GM18951 (cell line): ENCODE results near the gene RRP7A.
"Not testable (repeated sequence)": the region's sequence is repeated elsewhere in the genome, so short reads cannot be mapped to it uniquely, and the experiment has no call there.

Experiments
- POLR2A ChIP-seq: IDR thresholded peaks from 4 replicates; pipeline ENCODE4 v1.6.1; 2011; ENCODE audit warnings: mild to moderate bottlenecking; ENCODE audit not compliant: insufficient read length, insufficient read depth; ENCODE audit errors: extremely low read depth
- in situ Hi-C: fragments of 300-500 bp; cut with MboI; formaldehyde crosslinking; loops from one replicate; pipeline ENCODE4 v1.12.0; 2022; ENCODE audit warnings: low sequenced_read_pairs, mixed read lengths, inconsistent platforms; ENCODE audit not compliant: unreplicated experiment

RRP7A gene

DNA sequence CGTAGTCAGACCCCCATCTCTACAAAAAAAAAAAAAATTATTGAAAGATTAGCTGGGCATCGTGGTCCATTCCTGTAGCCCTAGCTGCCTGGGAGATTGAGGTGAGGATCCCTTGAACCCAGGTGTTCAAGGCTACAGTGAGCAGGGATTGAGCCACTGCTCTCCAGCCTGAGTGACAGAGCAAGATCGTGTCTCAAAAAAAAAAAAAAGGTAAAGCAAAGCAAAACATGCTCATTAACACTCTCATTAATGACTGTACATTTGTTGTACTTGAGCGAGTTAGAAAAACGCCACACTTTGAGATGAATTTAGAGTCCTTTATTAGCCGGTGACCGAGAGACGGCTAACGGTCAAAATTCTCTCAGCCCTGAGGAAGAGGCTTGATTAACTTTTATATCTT lies 28.0 kb upstream of the RRP7A start:
- no peak for TF ChIP-seq POLR2A
- in situ Hi-C loops = no loop called here

DNA sequence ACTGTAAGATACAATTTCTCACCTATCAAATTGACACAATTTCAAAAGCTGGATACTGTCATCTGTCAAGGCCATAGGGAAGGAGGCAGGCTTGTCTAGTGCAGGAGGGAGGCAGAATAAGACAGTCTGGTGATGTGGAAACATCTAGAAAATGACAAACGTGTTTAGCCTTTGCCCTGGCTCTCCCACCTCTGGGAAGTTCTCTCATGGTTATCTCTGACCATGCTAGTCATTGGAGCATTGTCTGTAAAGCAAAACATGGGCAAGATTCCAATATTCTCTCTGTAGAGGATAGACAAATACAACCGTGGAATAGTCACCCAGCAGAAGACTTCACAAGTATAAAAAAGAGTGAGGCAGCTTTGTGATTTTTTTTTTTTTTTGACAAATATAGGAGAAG lies 25.1 kb upstream of the RRP7A start:
- in situ Hi-C loops = no loop called here
- TF ChIP-seq POLR2A = no peak

DNA sequence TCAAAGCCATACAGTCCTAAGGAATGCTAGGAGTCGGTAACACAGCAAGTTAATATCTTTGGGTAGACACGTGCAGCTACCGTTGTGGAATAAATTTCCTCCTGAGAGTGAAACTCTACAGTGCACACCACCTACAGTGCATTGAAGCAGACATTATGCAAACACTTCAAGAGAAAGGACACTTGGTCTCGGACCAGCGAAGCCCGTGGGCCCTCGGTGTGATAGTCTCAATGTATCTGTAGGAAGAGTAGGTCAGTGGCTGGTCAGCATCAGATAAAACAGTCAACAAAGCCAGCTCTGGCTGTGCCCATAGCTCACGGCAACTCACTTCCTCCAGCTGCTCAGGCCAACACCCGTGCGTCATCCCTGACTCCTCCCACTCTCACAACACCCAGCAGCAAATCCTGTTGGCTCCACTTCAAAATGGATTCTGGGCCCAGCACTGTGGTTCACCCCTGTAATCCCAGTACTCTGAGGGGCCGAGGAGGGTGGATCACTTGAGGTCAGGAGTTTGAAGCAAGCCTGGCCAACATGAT lies 19.7 kb upstream of the RRP7A start:
- in situ Hi-C loops = not testable (repeated sequence)

DNA sequence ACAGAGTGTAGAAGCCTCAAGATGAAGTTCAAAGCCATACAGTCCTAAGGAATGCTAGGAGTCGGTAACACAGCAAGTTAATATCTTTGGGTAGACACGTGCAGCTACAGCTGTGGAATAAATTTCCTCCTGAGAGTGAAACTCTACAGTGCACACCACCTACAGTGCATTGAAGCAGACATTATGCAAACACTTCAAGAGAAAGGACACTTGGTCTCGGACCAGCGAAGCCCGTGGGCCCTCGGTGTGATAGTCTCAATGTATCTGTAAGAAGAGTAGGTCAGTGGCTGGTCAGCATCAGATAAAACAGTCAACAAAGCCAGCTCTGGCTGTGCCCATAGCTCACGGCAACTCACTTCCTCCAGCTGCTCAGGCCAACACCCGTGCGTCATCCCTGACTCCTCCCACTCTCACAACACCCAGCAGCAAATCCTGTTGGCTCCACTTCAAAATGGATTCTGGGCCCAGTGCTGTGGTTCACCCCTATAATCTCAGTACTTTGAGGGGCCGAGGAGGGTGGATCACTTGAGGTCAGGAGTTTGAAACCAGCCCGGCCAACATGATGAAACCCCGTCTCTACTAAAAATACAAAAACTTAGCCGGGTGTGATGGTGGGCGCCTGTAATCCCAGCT lies 17.7 kb upstream of the RRP7A start:
- in situ Hi-C loops = not testable (repeated sequence)

DNA sequence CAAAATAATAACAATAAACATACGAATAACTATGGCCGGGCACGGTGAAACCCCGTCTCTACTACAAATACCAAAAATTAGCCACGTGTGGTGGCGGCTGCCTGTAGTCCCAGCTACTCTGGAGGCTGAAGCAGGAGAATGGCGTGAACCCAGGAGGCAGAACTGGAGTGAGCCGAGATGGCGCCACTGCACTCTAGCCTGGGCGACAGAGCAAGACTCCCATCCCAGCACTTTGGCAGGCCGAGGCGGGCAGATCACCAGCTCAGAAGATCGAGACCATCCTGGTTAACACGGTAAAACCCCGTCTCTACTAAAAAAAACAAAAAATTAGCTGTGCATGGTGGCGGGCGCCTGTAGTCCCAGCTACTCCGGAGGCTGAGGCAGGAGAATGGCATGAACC lies 17.0 kb upstream of the RRP7A start:
- in situ Hi-C loops = not testable (repeated sequence)

DNA sequence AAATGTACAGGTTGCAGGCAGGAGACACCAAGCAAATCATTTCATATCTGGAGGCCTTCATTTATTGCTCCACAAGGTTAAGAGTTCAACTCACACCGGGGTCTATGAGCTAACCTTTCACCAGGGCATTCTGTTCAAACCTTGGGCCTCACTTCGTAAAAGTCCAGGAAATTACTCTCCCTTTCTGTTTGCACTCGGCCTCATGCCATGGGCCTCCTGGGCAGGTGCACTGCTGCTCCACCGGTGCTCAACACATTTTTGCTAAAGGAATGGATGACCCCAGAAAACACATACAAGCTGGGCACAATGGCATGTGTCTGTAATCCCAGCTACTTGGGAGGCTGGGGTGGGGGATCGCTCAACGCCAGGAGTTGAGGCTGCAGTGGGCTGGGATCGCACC lies 16.6 kb upstream of the RRP7A start:
- in situ Hi-C loops = no loop called here
- no peak for TF ChIP-seq POLR2A

DNA sequence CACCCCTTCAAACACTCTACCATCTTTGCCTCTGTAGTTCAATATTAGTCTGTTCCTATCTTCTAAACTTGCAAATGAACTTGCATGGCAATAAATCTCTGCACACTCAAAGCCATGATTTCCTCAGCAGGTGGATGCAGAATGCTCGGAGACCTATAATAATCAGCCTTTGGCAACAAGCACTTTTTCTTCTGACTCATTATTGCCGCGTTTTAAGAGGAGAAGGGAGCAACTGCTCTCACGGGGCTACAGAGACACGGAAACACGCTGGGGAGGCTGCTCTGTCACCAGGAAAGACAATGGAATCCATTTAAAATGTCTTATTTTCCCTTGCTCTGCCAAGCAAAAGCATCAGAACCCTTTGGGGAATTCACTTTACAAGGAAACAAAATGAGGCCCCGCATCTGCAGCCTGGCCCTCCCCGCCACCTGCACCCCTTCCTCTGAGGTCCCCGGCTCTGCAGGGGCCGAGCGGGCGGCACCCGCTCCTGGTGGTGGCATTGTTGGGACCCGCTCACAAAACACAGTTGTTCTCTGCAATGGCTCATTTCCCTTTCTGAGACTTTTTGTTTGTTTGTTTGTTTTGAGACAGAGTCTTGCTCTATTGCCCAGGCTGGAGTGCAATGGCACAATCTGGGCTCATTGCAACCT lies 15.6 kb upstream of the RRP7A start:
- in situ Hi-C loops = not testable (repeated sequence)

DNA sequence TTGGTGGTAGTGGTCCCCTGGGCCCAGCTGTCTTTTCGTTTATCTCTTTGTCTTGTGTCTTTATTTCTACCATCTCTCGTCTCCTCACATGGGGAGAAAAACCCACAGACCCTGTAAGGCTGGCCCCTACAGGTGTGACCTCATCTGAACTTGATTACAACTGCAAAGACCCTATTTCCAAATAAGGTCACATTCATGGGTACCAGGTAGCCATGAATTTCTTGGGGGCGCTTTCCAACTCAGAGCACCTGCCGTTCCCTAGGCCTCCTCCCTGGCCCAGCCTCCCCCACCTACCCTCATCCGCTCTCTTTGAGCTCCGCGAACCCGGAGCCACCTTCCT lies 14.0 kb upstream of the RRP7A start:
- peak; percentile 23 for TF ChIP-seq POLR2A
- in situ Hi-C loops = no loop called here

DNA sequence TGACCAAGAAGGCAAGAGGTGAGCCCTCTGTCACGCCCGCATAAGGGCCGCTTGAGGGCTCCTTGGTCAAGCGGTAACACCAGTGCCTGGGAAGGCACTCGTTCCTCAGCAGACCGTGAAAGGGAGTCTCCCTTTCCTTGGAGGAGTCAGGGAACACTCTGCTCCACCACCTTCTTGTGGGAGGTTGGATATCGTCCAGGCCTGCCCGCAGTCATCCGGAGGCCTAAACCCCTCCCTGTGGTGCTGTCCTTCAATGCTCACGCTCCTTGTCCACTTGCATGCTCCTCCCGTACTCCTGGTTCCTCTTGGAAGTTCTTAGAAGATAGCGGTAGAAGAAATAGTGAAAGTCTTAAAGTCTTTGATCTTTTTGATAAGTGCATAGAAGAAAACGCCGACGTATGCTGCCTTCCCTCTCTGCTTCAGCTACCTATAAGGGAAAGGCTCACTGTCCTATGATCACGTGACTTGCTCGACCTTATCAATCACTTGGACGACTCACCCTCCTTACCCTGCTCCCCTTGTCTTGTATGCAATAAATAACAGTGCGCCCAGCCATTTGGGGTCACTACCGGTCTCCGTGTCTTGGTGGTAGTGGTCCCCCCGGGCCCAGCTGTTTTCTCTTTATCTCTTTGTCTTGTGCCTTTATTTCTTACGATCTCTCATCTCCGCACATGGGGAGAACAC lies 11.9 kb upstream of the RRP7A start:
- in situ Hi-C loops = not testable (repeated sequence)

DNA sequence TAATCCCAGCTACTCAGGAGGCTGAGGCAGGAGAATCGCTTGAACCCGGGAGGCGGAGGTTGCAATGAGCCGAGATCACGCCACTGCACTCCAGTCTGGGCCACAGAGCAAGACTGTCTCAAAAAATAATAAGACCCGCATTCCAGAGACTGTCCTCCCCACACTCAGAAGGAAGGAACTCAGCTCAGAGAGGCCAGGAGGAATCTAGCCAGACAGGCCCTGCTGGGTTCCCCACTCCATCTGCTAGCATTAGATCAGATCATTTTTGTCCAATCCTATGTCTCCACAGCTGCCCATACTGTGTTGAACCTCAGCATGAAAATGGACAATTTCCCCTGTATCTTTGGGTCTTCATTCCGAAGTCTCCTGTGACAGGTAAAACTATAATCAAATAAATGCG lies 9.8 kb upstream of the RRP7A start:
- in situ Hi-C loops = not testable (repeated sequence)

DNA sequence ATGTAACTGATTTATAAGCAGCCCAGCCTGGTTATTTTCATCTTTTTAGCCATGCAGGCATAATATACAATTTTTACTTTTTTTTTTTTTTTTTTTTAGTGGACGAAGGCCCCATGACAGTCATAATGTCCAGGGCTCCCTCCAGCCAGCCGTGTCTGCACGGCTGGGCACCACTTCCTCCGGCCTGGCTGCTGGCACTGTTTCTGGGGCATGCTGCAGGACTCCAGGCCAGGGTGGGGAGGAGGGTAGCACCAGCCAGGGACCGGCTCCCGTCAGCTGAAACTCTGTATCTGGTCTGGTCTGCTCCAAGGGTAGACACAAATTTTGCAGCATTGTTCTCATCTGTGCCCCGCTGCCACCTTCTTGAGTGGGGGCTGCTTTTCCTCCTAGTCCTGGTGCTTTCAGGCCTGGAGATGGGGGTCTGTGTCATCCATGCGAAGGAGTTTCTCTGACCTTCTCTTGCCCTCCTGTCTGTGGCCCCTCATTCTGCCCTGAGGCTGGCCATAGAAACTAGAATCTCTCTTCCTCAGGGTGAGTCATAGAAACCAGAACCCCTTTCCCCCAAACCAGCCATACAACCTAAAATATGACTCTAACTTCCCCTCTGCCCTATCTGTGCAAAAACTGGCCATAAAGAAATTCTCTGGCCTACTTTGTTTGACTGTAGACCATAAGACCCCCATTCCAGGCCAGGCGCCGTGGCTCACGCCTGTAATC lies 9.2 kb upstream of the RRP7A start:
- no peak for TF ChIP-seq POLR2A

DNA sequence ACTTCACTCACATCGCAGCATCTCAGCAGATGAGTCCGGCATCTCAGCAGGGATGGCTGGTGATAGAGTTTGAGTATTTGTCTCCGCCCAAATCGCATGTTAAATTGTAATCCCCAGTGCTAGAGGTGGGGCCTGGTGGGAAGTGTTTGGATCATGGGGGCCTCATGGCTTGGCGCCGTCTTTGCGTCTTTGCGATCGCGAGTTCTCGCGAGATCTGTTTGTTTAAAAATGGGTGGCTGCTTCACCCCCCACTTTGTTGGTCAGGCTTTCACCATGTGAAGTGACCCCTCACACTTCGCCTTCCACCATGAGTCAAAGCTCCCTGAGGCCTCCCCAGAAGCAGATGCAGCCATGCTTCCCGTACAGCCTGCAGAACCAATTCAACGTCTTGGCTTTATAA lies 3.0 kb upstream of the RRP7A start:
- in situ Hi-C loops = no loop called here
- TF ChIP-seq POLR2A = no peak

More for the DNA sequence above, 9.2 kb upstream of the RRP7A start:
- in situ Hi-C loops = no loop called here

DNA sequence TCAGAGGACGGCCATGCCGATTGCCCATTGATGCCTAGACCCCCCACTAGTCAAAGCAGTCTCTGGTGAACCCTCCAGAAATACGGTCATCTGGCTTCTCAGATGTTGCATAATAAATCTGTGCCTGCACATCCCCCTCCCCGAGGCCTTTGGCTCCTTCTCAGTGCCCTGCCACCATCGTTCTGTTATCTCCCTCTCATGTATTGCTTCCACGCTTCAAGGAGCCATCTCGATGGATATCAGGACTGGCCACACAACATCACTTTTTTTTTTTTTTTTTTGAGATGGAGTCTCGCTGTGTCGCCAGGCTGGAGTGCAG lies 1.6 kb upstream of the RRP7A start:
- TF ChIP-seq POLR2A = no peak
- in situ Hi-C loops = no loop called here

DNA sequence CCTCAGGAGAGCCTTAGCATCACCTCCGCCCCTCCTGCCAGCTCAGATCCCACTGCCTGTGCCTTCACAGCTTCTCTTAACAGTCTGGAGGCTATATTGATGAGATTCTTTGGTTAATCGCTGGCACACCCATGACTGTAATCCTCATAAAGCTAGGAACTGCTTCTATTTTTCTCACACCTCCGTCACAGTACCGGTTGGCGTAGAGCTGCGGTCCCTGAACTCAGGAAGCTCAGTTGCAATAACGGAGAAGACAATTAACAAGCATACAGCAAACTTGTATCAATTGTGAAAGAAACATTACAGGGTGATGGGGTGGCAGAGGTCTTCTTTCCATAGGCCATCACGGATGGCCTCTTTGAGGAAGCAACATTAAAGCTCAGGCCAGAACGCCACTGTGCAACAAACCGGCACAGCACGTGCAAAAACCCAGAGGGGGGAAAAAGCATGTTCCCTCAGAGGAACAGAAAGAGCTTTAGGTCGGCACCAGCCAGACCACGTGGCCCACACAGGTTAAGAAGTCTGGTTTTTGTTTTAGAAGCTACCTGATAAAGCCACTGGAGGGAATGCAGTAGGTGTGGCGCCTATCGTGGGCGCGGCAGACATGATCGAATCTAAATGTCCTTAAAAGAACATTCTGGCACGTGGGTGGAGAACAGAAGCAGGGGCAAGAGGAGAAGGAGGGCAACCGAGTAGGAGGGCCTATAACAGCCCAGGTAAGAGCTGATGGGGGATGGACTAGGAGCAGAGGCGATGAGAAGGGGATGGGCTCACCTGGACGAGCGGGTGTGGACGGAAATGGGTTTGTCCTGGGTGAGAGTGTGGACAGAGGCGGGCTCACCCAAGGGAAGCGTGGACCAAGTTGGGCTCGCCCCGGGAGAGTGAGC lies 715 bp downstream of the RRP7A start:
- in situ Hi-C loops = loop anchor here (5.0 kb wide), 1 partner anchor 63 kb away; no protein-coding TSS in a partner anchor

DNA sequence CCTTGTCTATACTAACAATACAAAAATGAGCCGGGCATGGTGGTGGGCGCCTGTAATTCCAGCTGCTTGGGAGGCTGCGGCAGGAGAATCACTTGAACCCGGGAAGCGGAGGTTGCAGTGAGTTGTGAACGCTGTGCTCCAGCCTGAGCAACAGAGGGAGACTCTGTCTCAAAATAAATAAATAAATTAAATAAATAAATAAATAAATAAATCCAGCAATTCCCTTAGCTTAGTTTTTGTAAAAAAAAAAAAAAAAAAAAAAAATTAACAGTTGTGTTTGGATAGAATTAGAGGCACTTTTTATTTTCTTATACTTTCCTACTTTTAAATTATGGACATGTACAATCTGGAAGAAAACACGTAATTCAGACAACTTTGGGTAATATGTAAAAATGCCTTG lies 2.5 kb downstream of the RRP7A start:
- in situ Hi-C loops = loop anchor here (5.0 kb wide), 1 partner anchor 65 kb away; no protein-coding TSS in a partner anchor
